K562 (cell line): Measurements from ENCODE around the gene ZNF780B. TPM values are rescaled to one million over a fixed set of nuclear protein-coding genes. Genes with fewer than 3 reads are reported as not detected.

Source experiments
- CBFA2T2 ChIP-seq: fragments of 450-650 bp; conservative IDR thresholded peaks from 2 replicates; pipeline ENCODE4 v1.6.1; 2017; ENCODE audit warnings: mild to moderate bottlenecking
- CBX5 ChIP-seq: IDR thresholded peaks from 2 replicates; pipeline ENCODE4 v1.6.1; 2014; ENCODE audit warnings: low read depth, borderline replicate concordance
- CXXC5 ChIP-seq: fragments of 250-450 bp; sonication (Bioruptor Pico); IDR thresholded peaks from 2 replicates; pipeline ENCODE4 v1.8.0; 2022; ENCODE audit warnings: inconsistent platforms, mild to moderate bottlenecking, moderate library complexity
- DPF2 ChIP-seq: fragments of 450-650 bp; IDR thresholded peaks from 2 replicates; pipeline ENCODE4 v1.6.1; 2016
- EHMT2 ChIP-seq: fragments of 450-650 bp; IDR thresholded peaks from 2 replicates; pipeline ENCODE4 v1.6.1; 2018; ENCODE audit warnings: antibody characterized with exemption
- FOXJ2 ChIP-seq: fragments of 200-800 bp; sonication (Bioruptor generic); IDR thresholded peaks from 2 replicates; pipeline ENCODE4 v1.6.1; 2016; ENCODE audit warnings: missing genetic modification characterization, missing compliant biosample characterization
- GATAD2A ChIP-seq: fragments of 450-650 bp; IDR thresholded peaks from 2 replicates; pipeline ENCODE4 v1.6.1; 2017
- HDAC2 ChIP-seq: fragments of 450-650 bp; IDR thresholded peaks from 2 replicates; pipeline ENCODE4 v1.6.1; 2016; ENCODE audit warnings: mild to moderate bottlenecking
- LCOR ChIP-seq: sonication (generic); formaldehyde crosslinking; IDR thresholded peaks from 2 replicates; pipeline ENCODE4 v1.8.0; 2022; ENCODE audit warnings: mild to moderate bottlenecking, missing genetic modification reagents
- MAFF ChIP-seq: IDR thresholded peaks from 2 replicates; pipeline ENCODE4 v1.6.1; 2012; ENCODE audit warnings: low read length, improper control_type of control experiment
- MEIS2 ChIP-seq: fragments of 450-650 bp; IDR thresholded peaks from 2 replicates; pipeline ENCODE4 v1.6.1; 2014; ENCODE audit warnings: mild to moderate bottlenecking; ENCODE audit not compliant: partially characterized antibody
- NR2C2 ChIP-seq, 2 experiments: fragments of 200-800 bp in 1 of 2; sonication (Bioruptor generic) in 1 of 2; sonication (generic) in 1 of 2; formaldehyde crosslinking in 1 of 2; IDR thresholded peaks; 2 replicates each; pipeline versions ENCODE4 v1.6.1 to v1.8.0; 2016 to 2022; ENCODE audit warnings: mild to moderate bottlenecking in 1 of 2, missing compliant biosample characterization in 1 of 2, missing genetic modification characterization in 1 of 2, missing genetic modification reagents in 1 of 2
- OTX1 ChIP-seq: fragments of 450-650 bp; formaldehyde crosslinking; IDR thresholded peaks from 2 replicates; pipeline ENCODE4 v1.4.0; 2022; ENCODE audit warnings: mild to moderate bottlenecking
- POLR2AphosphoS5 ChIP-seq: IDR thresholded peaks from 2 replicates; pipeline ENCODE4 v1.6.1; 2011; ENCODE audit warnings: mild to moderate bottlenecking, low read depth, low read length, moderate library complexity; ENCODE audit not compliant: control insufficient read depth, insufficient read depth
- RBFOX2 ChIP-seq: fragments of 200-400 bp; formaldehyde crosslinking; IDR thresholded peaks from 2 replicates; pipeline ENCODE4 v1.6.1; 2017; ENCODE audit warnings: low read depth, mild to moderate bottlenecking, low read length, moderate library complexity
- TAF15 ChIP-seq: fragments of 200-400 bp; formaldehyde crosslinking; IDR thresholded peaks from 2 replicates; pipeline ENCODE4 v1.6.1; 2017; ENCODE audit warnings: mild to moderate bottlenecking, low read depth, low read length, moderate library complexity
- TEAD4 ChIP-seq, 2 experiments: sonication (generic) in 1 of 2; formaldehyde crosslinking in 1 of 2; IDR thresholded peaks; 2 replicates each; pipeline versions ENCODE4 v1.6.1 to v1.8.0; 2012 to 2022; ENCODE audit warnings: borderline replicate concordance in 1 of 2, inconsistent platforms in 1 of 2, low read length in 1 of 2, mild to moderate bottlenecking in 1 of 2, missing genetic modification reagents in 1 of 2
- THRAP3 ChIP-seq: fragments of 450-650 bp; IDR thresholded peaks from 2 replicates; pipeline ENCODE4 v1.6.1; 2016; ENCODE audit warnings: mild to moderate bottlenecking, inconsistent platforms, borderline replicate concordance
- ZFP30 ChIP-seq: fragments of 250-450 bp; sonication (Bioruptor Pico); IDR thresholded peaks from 2 replicates; pipeline ENCODE4 v1.8.0; 2022; ENCODE audit warnings: moderate library complexity, mild to moderate bottlenecking, inconsistent platforms, borderline replicate concordance
- ZFX ChIP-seq: sonication (generic); formaldehyde crosslinking; IDR thresholded peaks from 2 replicates; pipeline ENCODE4 v1.8.0; 2022; ENCODE audit warnings: mild to moderate bottlenecking, missing genetic modification reagents, moderate library complexity
- ZNF12 ChIP-seq: sonication (generic); formaldehyde crosslinking; IDR thresholded peaks from 2 replicates; pipeline ENCODE4 v1.4.0; 2020; ENCODE audit warnings: mild to moderate bottlenecking, missing genetic modification reagents
- ZNF778 ChIP-seq: fragments of 450-650 bp; formaldehyde crosslinking; IDR thresholded peaks from 2 replicates; pipeline ENCODE4 v1.4.0; 2020; ENCODE audit warnings: mild to moderate bottlenecking, moderate library complexity
- polyA plus RNA-seq, 8 experiments: library from polyadenylated mRNA; depleted of rRNA in 4 of 8; stranded (reverse) in 5 of 8; unstranded in 3 of 8; fragments of >200 nt; fragmentation: Nextera tagmentation in 2 of 8; fragmentation: Illumina TruSeq in 1 of 8; extraction: Ambion mirVana in 2 of 8; extraction: Trizol in 1 of 8; gene quantifications; 2 replicates each; pipeline versions ENCODE4 v1.2.1 to v1.2.3, GENCODE V29; 2011 to 2014; ENCODE audit warnings: inconsistent platforms in 1 of 8, missing spikeins in 1 of 8
- total RNA-seq, 7 experiments: library from RNA; depleted of rRNA in 6 of 7; stranded (reverse); fragments of >200 nt in 6 of 7; fragmentation: Illumina TruSeq in 2 of 7; extraction: Trizol in 2 of 7; gene quantifications; 2 replicates each; pipeline versions ENCODE4 v1.2.1 to v1.2.3, GENCODE V29; 2011 to 2021; ENCODE audit warnings: low replicate concordance in 1 of 7
- TF ChIP-seq, protein P1 (sequence below), 2 experiments: fragments of 450-650 bp in 1 of 2; sonication (generic) in 1 of 2; formaldehyde crosslinking in 1 of 2; IDR thresholded peaks in 1 of 2; conservative IDR thresholded peaks in 1 of 2; 2 replicates each; pipeline versions ENCODE4 v1.6.1 to v1.8.1; 2016 to 2023; ENCODE audit warnings: mild to moderate bottlenecking in 2 of 2, moderate library complexity in 2 of 2, inconsistent platforms in 1 of 2, missing genetic modification reagents in 1 of 2
- TF ChIP-seq, protein P2 (sequence below), 2 experiments: fragments of 200-800 bp in 1 of 2; sonication (Bioruptor generic) in 1 of 2; sonication (generic) in 1 of 2; formaldehyde crosslinking in 1 of 2; IDR thresholded peaks in 1 of 2; conservative IDR thresholded peaks in 1 of 2; 2 replicates each; pipeline versions ENCODE4 v1.5.0 to v1.6.1; 2016 to 2020; ENCODE audit warnings: missing compliant biosample characterization in 1 of 2, missing genetic modification characterization in 1 of 2, missing genetic modification reagents in 1 of 2
- TF ChIP-seq, protein P3 (sequence below): fragments of 450-650 bp; formaldehyde crosslinking; IDR thresholded peaks from 2 replicates; pipeline ENCODE4 v1.4.0; 2020; ENCODE audit warnings: mild to moderate bottlenecking, moderate library complexity

Gene ZNF780B
- total and polyA plus RNA-seq, 9 of the 15 experiments (the other 6 are each of a cell fraction or from before 2014, with no cell fraction given), result 3.9 to 18.4 (median 8.8) TPM

DNA sequence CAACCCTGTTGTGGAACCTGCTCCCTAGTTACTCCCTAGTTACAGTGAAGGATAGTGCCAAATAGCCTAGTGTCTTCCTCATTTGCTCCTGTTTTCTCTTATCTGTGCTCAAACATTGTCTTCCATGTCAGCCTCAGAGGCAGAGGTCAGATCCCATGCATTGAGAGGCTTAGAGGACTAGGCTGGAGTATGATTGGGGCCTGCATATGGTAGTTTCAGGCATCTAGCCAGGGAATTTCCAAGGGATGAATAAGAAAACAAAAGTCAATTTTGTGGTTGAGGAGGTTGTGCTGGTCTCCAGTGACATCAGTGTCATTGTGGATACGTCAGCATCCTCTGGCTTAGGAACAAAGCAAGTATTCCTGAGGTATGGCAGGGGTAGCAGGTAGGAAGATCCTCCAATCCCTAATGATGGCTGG lies 49.7 kb downstream of the ZNF780B start (continued):
- TF ChIP-seq DPF2 (peak; percentile 53; the same call in 1 of the 2 replicates), HDAC2 (peak; percentile 60), EHMT2 (peak; percentile 85), ZFP30 (no peak), THRAP3 (no peak), MEIS2 (peak; percentile 52), CBX5 (no peak), ZFX (CRISPR knock-in tag) (peak; percentile 68), CXXC5 (no peak), RBFOX2 (no peak), MAFF (no peak), TEAD4 (IDR thresholded peaks at IDR 0.05; ENCODE audit: low read length) (peak; percentile 91), TEAD4 (CRISPR knock-in tag; IDR thresholded peaks at IDR 0.05; ENCODE audit: borderline replicate concordance) (no peak), NR2C2 (CRISPR knock-in tag; IDR thresholded peaks at IDR 0.05) (no peak; the same call in 1 of the 2 replicates), NR2C2 (tag; IDR thresholded peaks at IDR 0.05) (peak; percentile 69), ZNF12 (CRISPR knock-in tag) (no peak), TAF15 (no peak), ZNF778 (CRISPR knock-in tag) (no peak), OTX1 (CRISPR knock-in tag) (no peak), FOXJ2 (peak; percentile 98), GATAD2A (no peak), LCOR (CRISPR knock-in tag) (0 out of 2 replicates have a peak, but pooled peaks have one; percentile 45), POLR2AphosphoS5 (peak; percentile 84), CBFA2T2 (peak; percentile 86)
- TF ChIP-seq, protein P1, sequence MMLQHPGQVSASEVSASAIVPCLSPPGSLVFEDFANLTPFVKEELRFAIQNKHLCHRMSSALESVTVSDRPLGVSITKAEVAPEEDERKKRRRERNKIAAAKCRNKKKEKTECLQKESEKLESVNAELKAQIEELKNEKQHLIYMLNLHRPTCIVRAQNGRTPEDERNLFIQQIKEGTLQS (IDR thresholded peaks at IDR 0.05), result no peak
- TF ChIP-seq, protein P1 (CRISPR knock-in tag; conservative IDR thresholded peaks at IDR 0.05), result peak; percentile 41; the same call in 1 of the 2 replicates
- TF ChIP-seq, protein P2, sequence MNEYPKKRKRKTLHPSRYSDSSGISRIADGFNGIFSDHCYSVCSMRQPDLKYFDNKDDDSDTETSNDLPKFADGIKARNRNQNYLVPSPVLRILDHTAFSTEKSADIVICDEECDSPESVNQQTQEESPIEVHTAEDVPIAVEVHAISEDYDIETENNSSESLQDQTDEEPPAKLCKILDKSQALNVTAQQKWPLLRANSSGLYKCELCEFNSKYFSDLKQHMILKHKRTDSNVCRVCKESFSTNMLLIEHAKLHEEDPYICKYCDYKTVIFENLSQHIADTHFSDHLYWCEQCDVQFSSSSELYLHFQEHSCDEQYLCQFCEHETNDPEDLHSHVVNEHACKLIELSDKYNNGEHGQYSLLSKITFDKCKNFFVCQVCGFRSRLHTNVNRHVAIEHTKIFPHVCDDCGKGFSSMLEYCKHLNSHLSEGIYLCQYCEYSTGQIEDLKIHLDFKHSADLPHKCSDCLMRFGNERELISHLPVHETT (CRISPR knock-in tag; conservative IDR thresholded peaks at IDR 0.05 in 1 of 2, IDR thresholded peaks at IDR 0.05 in 1 of 2), result no peak
- TF ChIP-seq, protein P3, sequence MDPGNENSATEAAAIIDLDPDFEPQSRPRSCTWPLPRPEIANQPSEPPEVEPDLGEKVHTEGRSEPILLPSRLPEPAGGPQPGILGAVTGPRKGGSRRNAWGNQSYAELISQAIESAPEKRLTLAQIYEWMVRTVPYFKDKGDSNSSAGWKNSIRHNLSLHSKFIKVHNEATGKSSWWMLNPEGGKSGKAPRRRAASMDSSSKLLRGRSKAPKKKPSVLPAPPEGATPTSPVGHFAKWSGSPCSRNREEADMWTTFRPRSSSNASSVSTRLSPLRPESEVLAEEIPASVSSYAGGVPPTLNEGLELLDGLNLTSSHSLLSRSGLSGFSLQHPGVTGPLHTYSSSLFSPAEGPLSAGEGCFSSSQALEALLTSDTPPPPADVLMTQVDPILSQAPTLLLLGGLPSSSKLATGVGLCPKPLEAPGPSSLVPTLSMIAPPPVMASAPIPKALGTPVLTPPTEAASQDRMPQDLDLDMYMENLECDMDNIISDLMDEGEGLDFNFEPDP (CRISPR knock-in tag), result no peak
